IPS DF 4.7 (cell line): ENCODE results near the gene MGAT4A.
"Not testable (repeated sequence)": the region's sequence is repeated elsewhere in the genome, so short reads cannot be mapped to it uniquely, and the experiment has no call there.

Source experiments
- DNase-seq: peaks from one replicate; pipeline ENCODE4 v3.0.0-alpha.2; 2013; ENCODE audit warnings: low spot score; ENCODE audit errors: extremely low read depth

Gene MGAT4A

DNA sequence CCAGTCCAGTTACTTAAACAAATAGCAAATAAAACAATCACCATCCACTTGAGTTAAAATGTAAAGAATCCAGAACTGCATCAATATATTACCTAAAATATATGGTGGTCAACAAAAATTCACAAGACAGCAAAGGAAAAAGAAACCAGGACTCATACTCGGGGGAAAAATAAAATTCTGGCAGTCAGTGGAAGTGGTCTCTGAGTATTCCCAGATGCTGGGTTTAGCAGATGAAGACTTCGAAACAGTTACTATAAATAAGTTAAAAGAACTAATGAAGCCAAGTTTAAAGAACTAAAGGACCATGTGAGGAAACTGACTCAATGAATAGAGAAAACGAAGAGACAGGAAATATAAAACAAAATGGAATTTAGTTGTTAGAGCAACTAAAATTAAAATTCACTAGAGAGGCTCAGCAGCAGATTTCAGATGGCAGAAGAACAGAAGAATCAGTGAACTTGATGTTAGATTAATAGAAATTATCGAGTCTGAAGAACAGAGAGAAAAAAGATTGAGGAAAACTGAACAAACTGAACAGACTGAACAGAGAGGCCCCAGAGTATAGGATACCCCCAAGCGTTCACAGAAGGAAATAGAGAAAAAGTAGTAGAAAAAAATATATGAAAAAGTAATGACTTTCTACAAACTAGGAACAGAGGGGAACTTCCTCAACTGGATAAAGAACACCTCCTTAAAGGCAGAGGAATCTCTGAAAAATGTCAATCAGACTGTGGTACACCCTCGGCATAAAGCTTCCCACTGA, 27.9 kb downstream of the MGAT4A start:
- DNase-seq: no peak

DNA sequence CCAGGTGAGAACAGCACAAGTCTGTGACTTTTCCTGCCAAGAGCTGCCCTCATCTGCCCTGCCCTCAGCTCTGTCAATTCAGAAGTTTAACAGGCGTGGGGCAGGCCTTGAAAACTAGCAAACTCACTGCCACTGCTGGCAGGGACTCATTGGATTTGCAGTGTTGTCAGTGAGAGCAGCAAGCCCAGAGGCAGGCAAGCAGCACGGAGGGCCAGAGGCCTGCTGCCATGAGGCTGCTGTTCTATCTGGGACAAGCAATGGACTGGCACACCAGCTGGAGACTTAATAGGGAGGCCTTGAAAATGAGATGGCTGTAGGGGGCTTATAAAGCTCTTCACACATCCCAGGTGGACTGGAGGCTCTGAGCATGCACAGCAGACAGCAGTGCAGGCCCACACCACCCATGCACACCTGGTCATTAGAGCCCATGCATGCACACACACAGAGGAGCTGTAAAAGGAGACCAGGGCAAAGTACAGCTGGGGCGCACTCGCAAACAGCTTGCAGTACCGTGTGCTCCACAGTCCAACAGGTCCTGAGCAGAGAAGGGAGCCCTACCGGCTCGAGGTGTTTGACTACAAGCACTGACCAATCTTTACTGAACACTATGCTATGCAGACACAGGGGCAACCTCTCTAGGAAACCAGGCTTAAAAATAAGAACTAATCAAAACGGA, 28.7 kb downstream of the MGAT4A start:
- no peak for DNase-seq

DNA sequence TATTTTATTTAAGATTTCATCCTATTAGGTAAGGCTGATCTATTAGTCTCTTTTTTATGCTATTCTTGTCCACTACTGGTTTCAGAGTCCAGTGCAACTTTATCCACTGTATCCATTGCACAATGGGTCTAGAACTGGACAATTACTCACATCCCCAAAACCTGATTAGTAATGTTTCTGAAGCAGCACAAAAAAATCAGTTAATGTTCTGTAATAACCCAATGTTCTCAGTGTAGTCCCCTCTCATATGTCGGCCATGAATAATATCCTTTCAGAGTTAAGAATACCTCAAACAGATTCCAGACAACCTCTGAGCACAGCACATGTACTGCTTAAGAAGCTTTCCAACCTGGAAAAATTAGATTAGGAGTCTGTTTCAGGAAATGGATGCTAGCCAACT, 29.7 kb downstream of the MGAT4A start:
- DNase-seq: no peak

DNA sequence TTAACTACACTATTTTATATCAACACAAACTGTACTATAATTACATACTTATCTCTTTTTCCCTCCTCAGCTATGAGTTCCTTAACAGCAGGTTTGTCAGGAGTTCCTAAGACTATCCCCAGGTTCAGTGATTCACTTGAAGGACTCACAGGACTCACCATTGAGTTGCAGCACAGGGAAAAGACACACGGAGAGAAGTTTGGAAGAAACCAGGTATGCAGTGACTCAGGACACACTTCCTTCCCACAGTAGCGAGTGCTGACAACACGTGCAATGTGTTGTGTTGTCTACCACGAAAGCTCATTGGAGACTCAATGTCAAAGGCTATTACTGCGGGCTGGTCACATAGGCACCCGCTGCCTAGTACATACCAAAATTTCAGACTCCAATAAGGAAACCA, 32.0 kb downstream of the MGAT4A start:
- DNase-seq: no peak

DNA sequence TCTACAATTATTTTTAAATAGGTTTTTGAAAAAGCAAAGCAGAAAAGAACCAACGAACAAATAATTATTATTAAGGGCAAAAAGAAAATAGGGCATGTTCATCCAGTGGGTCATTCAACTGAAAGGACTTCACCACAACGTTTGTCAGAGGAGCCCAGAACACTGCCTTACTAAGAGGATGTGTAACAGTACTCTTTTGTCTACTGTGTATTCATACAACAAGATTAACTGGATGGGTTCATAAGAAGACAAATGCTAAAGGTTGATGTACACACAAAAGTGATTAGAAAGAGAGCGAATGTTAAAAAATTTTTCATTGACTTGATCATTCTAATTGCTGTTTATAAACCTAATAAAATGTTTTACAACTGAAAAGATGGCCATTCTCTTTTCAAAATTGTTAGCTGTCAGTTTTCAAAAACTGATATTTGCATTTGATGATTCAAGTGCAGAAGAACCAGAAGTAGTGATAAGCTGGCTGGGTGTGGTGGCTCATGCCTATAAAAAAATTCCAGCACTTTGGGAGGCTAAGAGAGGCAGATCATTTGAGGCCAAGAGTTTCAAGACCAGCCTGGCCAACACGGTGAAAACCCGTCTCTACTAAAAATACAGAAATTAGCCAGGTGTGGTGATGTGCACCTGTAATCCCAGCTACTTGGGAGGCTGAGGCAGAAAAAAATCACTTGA, 33.1 kb downstream of the MGAT4A start:
- DNase-seq: no peak

DNA sequence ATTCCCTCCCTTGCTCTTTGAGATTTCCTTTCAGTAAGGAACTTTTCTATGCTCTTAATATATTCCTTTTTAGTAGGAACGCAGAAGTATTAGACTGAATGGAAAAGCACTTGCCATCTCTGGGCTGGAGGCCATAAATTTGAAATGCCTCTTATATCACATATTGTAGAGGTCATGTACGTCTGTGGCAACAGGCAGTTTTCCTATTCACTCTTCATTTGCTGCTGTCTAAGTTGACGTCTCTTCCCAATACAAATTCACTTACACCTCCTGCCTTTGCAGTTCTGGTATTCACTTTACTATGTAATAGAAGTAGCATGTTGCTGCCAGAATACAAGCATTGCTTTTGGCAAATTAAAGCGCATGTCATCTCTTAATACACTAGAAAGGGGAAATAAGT, 34.7 kb downstream of the MGAT4A start:
- DNase-seq: no peak

DNA sequence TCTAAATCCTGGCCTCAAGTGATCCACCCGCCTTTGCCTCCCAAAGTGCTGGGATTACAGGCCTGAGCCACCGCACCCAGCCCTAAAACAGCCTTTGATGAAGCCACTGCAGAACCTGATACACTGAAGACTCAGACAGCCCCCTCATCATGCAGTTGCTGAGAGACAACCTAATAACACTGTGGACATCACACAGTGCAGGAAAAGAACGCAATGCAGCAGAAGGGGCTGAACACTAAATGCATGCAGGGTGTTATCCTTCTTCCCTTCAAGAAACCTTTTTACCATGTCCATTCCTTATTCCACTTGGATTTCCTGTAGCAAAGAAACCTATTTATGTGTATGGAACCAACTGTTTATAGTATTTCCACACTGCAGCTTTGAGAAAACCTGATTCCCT, 35.7 kb downstream of the MGAT4A start:
- no peak for DNase-seq

DNA sequence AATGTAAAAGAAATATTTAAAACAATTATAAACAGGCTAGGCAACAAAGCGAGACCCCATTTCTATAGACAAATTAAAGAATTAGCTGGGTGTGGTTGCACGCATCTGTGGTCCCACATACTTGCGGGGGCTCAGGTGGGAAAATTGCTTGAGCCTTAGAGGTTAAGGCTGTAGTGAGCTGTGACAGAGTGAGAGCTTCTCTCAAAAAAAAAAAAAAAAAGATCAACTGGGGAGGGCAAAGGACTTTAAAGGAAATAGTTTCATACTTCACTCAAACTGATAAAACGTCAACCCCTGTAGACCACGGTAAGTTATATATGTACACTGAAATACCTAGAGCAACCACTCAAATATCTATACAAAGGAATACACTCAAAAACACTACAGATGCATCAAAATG, 37.5 kb downstream of the MGAT4A start:
- DNase-seq: no peak

DNA sequence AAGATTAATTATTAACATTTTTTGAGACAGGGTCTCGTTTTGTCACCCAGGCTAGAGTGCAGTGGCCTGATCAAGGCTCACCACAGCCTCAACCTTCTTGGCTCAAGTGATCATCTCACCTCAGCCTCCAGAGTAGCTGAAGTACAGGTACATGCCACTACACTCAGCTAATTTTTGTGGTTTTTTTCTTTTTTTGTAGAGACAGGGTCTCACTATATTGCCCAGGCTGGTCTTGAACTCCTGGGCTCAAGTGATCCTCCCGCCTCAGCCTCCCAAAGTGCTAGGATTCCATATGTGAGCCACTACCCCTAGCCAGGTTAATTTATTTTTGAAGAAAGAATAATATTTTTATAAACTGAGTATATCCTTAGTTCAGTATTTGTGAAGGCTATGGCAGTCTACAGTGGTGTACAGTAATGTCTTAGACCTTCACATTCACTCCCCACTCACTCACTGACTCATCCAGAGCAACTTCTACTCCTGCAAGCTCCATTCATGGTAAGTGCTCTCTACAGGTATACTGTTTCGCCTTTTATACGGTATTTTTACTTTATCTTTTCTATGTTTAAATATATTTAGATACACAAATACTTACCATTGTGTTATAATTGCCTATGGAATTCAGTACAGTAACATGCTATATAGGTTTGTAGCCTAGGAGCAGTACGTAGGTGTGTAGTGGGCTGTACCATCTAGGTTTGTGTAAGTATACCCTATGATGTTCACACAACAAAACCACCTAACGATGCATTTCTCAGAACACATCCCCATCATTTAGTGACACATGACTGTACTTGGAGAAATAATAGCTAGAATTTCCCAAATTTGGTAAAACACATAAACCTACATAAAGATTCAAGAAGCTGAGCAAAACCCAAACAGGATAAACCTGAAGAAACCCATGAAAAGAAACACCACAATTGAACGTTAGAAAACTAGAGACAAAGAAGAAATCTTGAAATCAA, 38.6 kb downstream of the MGAT4A start:
- DNase-seq: no peak

DNA sequence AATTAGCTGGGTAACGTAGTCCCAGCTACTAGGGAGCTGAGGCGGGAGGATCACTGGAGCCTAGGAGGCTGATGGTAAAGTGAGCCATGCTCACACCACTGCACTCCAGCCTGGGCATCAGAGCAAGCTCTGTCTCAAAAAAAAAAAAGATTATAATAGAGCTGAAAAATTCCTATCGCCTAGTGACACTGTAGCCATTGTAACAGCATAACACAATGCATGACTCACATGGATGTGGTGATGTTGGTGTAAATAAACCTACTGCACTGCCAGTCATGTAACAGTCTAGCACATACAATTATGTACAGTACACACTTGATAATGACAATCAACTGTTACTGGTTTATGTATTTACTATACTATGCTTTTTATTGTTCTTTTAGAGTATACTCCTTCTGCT, 39.6 kb downstream of the MGAT4A start:
- DNase-seq: no peak

DNA sequence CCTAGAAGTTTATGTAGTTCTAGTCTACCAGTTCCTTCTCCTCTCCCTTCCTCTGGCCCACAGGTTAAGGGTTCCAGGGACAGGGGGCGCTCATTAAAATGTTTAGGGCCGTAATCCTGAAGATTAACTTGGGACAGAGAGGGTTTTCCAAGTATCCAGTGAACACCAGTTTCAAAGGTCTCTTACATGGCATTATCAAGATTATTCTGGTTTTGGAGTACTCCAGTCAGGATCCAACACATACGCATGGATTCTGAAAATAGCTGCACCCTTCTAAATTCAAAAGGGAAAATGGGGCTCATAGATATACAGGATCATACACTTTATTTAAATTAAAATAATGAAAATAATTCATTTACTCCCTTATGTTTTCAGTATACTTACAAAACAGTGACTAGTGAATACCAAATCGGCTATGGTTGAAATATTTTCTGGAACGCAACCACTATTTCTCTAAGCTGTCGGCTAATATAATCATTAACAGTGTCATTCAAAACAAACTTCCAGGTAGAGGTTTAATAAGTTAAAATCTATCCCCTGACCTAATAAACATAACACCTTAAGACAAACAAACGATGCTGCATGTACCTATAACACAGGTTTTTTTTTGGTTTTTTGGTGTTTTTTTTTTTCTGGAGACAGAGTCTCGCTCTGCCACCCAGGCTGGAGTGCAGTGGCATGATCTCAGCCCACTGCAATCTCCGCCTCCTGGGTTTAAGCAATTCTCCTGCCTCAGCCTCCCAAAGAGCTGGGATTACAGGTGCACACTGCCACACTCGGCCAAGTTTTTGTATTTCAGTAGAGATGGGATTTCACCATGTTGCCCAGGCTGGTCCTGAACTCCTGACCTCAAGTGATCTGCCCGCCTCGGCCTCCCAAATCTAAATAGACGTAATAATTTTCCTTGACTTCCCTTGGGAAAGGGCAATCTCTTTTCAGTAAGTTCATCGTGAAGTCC, 44.7 kb downstream of the MGAT4A start:
- DNase-seq: no peak

DNA sequence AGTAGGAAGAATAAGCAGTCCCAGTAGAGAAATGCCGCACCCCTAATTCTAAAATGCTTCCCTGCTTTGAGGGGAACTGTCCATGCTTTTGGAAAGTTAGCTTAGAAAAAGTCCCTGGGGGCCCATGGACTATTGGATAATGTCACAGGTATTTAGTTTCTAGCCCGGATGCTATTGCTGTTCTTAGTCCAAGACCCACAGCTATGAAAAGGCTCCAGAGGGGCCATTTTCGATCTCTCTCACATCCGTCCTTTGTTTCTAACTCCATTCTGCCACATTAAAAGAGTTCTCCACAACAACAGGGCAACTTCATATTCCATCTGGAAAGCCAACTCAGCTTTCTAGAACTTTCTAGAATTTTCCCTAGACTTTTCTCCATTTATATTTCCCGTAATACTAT, 47.2 kb downstream of the MGAT4A start:
- DNase-seq: no peak

DNA sequence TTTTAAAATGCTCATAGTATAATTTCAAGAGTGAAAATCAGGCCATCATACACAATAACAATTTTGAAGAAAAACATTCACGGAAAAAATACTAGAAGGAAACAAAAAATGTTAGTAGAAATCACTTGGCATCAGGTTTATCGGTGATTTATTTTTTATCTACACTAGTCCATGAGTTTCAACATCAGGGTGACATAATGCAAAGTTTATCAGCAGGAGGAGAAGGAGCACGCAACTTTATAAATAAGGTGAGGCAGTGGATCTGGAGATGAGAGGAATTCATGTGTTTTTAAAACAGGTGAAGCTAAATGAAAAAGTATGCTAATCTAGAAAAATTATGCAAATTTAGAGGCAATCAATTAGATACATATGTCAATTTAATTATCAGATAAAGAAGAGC, 54.2 kb downstream of the MGAT4A start:
- no peak for DNase-seq

DNA sequence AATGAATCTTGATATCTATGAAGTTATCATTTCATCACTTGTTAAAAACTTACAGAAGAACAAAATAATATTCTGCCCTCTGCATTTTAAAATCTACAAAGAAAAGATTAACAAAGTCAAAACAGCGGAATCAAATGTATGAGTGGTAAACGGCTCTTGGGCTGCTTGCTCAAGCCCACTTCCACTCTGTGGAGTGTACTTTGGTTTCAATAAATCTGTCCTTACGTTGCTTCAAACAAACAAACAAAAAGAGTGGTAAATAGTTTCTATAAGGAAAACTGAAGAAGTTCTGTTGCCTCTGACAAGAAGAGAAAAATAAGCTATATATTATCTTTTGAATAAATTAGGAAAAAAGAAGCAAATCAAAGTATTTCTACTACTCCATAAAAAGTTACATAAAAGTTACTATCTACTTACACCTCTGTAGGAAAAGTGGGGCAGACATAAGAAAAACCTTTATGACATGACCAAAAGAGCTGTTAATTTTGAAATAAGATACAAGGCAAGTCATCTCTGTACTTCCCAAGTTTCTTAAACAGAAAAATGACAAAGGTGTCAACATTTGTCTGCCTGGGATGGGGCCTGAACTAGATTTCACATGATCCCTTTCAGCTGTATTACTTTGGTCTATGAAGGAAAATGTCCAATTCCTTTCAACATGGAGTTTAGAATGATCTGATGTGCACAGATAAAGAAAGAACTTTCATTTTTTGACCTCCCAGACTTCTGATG, 56.5 kb downstream of the MGAT4A start:
- DNase-seq: no peak

DNA sequence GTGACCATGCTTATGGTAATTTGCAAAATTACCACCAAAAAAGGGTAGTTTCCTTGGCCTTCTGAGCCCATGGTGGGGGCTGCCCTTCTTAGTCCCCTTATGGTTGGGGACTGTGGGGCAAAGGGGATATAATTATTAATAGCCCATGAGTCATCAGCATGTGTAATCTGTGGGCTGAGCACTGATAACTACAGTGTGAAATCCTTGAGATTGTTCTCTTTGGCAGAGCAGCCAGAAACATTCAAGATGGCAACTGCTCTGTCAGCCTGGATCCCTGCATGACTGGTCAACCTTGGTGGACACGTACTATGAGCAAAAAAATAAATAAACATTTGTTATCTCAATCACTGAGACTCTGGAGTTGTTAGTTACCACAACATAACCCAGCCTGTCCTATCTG, 61.3 kb downstream of the MGAT4A start:
- DNase-seq: no peak

DNA sequence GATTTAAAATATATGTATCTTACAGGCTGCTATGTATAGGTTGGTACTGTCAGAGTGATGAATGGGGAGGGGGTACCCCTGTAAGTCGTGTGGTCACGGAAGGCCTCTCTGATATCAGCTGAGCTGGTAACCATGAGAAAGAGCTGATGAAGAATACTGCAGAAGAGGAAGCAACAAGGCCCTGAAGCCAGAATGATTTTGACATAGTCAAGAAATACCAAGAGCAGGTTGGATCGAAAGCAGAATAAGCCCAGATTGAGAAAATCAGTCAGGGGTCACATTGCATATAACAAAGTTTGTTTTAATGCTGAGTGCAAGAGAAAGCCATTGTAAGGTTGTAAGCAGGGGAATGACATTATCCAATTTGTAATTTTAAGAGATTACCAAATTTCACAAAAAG, 65.3 kb downstream of the MGAT4A start:
- no peak for DNase-seq

DNA sequence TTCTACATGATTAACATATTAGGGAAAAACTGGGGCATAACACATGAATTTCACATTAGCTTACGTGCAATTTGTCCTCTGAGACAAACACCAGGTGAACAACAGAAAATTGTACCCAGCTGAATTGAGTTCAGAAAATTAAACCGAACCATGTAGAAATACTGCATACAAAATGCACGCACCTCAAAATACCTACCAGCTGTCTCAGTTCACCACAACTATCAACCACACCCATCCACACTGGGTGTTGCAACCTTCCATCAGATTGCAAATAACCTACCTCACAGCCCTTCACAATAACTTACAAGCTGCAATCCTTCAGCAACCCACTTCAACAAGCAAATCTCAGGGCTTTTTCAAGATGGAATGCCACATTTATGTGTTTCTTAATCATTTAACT, 66.6 kb downstream of the MGAT4A start:
- DNase-seq: no peak

DNA sequence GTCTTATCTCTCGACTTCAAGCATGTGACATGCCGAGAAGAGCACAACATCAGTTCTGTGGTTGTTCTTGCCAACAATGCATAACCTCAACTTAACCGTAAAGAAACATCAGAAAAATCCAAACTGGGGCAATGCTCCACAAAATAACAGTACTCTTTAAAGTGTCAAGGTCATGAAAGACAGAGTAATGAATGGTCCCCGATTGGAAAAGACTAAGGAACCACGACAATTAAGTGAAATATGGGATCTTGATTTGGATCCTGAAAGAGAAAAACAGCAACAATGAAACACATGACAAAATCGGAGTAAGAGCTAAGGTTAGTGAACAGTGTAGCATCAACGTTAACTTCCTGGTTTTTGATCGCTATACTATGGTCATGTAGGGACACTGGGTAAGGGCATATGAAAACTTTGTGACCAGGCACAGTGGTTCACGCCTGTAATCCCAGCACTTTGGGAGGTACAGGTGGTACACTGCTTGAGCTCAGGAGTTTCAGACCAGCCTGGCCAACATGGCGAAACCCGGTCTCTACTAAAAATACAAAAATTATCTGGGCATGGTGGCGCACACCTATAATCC, 67.3 kb downstream of the MGAT4A start:
- DNase-seq: no peak

DNA sequence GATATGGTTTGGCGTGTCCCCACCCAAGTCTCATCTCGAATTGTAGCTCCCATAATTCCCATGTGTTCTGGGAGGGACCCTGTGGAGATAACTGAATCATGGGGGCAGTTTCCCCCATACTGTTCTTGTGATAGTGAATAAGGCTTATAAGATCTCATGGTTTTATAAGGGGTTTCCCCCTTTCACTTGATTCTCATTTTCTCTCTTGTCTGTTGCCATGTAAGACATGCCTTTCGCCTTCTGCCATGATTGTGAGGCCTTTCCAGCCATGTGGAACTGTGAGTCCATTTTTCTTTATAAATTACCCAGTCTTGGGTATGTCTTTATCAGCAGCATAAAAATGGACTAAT, 71.5 kb downstream of the MGAT4A start:
- not testable (repeated sequence) for DNase-seq
